Measurements from ENCODE around the gene NDEL1.

Gene NDEL1

GRCh38 chr17:8503368-8503767, 67.7 kb downstream of the NDEL1 start:
- DNase-seq (ENCODE audit: low read depth) = no peak

DNA sequence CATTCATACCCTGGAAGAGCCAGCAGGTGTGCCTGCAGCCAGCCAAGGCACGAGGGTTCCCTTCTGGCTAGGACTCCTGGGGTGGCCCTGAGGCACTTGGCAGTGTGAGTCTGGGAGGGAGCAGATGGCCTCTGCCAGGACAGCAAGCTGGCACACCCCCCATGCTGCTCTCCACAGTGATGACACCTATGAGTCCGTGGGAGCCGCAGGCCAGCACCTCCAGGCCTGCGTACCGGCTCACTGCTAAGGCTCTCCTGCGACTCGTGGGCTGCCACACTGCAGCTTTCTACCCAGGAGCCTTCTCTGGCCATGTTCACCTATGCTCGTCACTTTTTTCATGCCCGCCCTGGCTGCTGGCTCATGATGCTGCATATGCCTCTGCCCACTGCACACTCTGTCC, 68.1 kb downstream of the NDEL1 start:
- no peak for DNase-seq (ENCODE audit: low read depth)

GRCh38 chr17:8504460-8505207, 69.0 kb downstream of the NDEL1 start:
- DNase-seq (ENCODE audit: low read depth) = no peak

GRCh38 chr17:8506145-8506544, 70.5 kb downstream of the NDEL1 start:
- no peak for DNase-seq (ENCODE audit: low read depth)

GRCh38 chr17:8514801-8515200, 79.1 kb downstream of the NDEL1 start:
- DNase-seq (ENCODE audit: low read depth) = no peak

Measured in activated T-cell treated with anti-CD3 and anti-CD28 coated beads for 24 hours (primary cell).